GM12874 (cell line): ENCODE results near the gene SLC7A5.

Experiments used
- CTCF ChIP-seq: IDR thresholded peaks from 2 replicates; pipeline ENCODE4 v1.5.1; 2011; ENCODE audit warnings: low read depth, mild to moderate bottlenecking, control low read depth, low read length, moderate library complexity; ENCODE audit not compliant: insufficient read depth

Gene SLC7A5

GRCh38 chr16:87808108-87808507 is 61.2 kb downstream of the SLC7A5 start:
- no peak for TF ChIP-seq CTCF

GRCh38 chr16:87806641-87807546 is 62.4 kb downstream of the SLC7A5 start:
- TF ChIP-seq CTCF = no peak

GRCh38 chr16:87806261-87806640 is 63.1 kb downstream of the SLC7A5 start:
- no peak for TF ChIP-seq CTCF

- TF ChIP-seq CTCF = no peak
Measured at GRCh38 chr16:87803385-87803784, 65.9 kb downstream of the SLC7A5 start.

GRCh38 chr16:87802670-87803069 is 66.6 kb downstream of the SLC7A5 start:
- no peak for TF ChIP-seq CTCF

GRCh38 chr16:87801679-87802259 is 67.5 kb downstream of the SLC7A5 start:
- no peak for TF ChIP-seq CTCF

GRCh38 chr16:87800497-87800896 is 68.8 kb downstream of the SLC7A5 start:
- TF ChIP-seq CTCF = no peak
